ENCODE results near the gene YIF1B.

Gene YIF1B

DNA sequence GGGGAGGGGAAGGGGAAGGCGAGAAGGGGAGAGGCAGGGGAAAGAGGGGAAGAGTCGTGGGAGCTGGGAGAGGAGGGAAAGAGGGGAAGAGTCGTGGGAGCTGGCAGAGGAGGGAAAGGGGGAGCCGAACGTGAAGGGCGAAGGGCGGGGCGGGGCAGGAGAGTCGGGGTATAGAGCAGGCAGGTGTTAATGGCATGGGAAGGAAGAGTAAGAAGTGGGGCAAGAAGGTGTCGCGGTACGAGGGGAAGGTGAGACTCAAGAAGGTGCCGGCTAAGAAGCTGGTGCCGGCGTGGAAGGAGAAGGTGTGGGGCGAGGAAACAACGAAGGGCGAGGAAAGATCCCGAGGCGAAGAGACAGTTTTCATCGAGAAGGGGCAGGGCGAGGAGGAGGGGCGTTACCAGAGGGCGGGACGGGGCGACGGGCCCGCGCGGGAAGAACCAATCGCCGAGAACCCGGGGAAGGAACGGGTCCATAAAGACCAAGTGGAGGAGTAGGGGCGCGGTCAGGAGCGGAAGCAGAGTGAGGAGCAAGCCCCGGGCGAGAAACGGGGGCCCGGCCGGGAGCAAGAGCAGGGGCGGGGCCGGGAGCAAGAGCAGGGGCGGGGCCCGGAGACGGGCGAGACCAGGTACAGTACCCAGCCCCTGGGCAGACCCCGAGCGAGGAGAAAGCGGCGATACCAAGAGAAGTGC lies 20.3 kb upstream of the YIF1B start:
- DNase-seq: peak; percentile 50 to 98 (median 91)

DNA sequence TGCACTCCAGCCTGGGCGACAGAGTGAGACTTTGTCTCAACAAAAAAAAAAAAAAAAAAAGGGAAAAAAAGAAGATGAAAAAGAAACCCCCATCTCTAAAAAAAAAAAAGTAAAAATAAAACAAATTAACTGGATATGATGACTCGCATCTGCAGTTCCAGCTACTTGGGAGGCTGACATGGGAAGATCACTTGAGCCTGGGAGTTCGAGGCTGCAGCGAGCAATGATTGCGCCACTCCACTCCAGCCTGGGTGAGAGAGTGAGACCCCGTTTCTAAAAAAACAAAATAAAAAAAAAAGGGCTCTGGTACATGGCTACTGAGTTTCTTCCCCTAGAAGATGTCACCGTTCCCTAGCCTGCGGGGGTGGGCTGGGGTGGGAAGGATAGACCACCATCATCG lies 17.5 kb upstream of the YIF1B start:
- no peak for DNase-seq

DNA sequence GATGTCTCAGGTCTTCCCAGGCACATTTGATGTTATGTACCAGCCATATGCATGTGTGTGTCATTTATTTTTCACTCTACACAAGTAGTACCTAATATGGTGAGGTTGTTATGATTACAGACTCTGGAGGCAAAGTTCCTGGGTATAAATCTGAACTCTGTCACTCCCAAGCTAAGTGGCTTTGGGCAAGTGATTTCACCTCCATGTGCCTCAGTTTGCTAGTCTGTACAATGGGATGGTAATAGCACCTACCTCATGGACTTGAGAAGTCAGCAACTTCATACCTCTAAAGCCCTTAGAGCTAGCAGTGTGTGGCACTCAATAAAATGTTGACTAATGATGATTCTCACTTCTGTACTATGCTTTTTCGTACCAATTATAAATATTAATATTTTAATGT lies 16.0 kb upstream of the YIF1B start:
- no peak for DNase-seq

DNA sequence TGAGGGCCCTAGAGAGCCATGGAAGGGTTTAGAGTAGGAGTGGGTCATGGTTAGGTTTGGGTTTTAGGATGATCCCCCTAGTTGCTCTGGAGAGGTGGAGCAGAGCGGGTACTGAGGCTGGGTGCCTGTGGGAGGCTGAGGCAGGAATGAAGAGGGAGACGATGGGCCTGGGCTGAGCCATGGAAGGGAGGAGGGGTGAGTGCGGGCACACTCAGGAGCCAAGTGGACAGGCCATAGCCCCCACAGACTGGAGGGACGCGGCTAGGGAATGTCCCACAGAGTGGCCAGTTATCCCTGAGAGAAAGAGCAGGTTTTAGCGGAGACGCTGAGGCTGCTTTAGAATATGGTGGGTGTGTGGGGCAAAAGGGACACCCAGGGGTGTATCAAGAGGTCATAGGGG lies 13.9 kb upstream of the YIF1B start:
- DNase-seq: no peak

DNA sequence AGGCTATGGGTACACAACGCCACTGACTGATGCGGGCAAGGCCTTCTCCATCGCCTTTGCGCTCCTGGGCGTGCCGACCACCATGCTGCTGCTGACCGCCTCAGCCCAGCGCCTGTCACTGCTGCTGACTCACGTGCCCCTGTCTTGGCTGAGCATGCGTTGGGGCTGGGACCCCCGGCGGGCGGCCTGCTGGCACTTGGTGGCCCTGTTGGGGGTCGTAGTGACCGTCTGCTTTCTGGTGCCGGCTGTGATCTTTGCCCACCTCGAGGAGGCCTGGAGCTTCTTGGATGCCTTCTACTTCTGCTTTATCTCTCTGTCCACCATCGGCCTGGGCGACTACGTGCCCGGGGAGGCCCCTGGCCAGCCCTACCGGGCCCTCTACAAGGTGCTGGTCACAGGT lies 10.8 kb upstream of the YIF1B start:
- DNase-seq: no peak

DNA sequence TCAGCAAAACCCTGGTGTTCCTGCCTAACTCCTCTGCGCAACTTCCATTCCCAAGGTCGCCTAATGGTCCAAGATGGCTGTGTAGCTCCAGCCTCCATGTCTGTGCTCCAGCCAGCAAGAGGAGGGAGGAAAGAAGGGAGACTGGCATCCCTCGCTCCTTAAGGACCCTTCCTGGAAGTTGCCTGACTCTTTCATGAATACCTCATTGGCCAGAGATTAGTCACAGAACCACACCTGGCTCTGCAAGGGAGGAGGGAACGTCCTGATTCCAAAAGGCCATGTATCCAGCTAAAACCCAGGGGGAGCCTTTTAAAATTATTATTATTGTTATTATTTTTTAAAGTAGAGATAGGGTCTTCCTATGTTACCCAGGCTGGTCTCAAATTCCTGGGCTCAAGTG lies 8.7 kb upstream of the YIF1B start:
- DNase-seq: no peak

DNA sequence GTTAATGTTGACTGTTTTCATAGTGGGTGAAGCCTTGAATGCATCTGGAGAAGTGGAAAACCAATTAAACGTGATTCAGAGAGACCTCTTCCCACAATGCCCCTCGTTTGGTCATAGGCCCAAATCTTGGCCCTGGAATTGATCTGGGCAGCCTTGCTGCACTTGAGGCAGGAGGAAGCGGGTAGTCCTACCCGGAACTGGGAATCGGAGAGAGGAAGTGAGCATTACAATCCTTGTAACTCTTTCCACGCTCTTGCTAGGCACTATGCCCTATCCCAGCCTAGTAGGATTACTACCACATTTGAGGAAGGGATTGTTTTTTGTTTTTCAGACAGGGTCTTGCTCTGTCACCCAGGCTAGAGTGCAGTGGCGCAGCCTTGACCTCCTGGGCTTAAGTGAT lies 7.5 kb upstream of the YIF1B start:
- no peak for DNase-seq

DNA sequence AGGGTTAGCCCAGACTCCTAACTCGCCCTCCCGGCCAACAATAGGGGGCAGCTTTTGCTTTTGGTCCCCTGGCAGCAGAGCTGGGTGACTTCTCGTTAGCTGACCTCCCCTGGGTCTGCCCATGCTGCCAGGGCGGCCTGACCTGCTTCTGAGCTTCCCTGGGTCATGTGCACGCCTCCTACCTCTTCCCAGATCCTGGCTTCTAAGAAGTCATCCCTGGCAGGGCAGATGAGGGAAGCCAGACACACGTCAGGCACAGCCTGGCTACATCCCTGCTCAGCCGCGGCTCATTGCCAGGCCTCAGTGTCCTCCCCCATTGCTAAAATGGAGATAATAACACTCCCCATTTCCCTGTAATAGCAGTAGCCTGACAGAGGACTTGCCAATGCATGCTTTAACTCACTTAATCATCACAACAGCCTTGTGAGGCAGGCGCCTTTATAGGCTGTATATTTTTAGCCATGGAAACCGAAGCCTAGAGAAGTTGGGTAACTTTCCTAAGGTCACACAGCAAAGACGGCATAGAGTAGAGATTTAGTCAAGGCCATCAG lies 6.0 kb upstream of the YIF1B start:
- DNase-seq: peak in 2 of 58 donors; percentile 14 to 23

DNA sequence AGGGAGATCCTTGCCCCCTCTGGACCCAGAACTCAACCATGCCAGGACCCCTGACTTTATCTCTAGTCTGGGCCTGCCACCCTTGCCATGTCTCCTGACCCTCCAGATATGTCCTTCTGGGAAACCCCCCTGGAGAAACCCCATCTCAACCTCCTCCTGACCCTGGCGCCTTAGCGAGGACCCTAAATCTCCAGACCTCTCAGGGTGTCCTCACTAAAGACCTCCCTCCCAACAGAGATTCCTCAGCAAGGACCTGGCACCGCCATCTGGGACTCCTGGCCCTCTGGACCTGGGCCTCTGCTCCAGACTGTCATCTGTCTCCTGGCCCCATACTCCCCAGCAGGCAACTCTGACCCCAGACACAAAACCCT lies 5.2 kb upstream of the YIF1B start:
- no peak for DNase-seq

DNA sequence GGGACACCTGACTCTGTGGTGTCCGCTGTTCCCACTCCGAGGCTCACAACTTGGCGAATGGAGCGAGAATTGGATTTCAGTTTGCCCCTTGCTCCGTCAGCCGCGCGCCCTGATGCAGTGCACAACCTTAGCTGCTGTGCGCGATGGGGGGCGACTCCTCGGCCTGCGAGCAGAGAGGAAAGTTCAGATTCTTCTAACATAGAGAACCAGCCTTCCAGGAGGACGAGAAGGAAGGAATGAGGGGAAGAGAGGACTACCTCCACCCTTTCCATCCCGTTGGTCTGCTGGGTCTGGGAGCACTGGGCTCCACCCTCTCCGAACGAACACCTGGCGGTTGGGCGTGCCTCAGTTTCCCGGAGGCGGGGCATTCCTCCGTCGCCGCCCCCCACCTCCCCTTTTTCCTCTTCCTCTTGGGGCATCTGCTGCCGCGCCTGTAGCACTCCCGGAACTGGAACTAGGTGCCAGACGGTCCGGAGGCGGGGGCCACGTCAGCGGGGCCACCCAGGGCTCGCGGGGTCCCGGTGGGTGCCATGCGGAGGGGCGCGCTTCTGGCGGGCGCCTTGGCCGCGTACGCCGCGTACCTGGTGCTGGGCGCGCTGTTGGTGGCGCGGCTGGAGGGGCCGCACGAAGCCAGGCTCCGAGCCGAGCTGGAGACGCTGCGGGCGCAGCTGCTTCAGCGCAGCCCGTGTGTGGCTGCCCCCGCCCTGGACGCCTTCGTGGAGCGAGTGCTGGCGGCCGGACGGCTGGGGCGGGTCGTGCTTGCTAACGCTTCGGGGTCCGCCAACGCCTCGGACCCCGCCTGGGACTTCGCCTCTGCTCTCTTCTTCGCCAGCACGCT lies 3.9 kb upstream of the YIF1B start, which contains the start of gene KCNK6:
Gene KCNK6, plus strand, starts transcription at position 425 of the 838 bp plus-strand sequence. Its CDS starts 106 bp downstream, at position 531.
- DNase-seq: peak in 20 of 58 donors; percentile 8 to 44 (median 18)

DNA sequence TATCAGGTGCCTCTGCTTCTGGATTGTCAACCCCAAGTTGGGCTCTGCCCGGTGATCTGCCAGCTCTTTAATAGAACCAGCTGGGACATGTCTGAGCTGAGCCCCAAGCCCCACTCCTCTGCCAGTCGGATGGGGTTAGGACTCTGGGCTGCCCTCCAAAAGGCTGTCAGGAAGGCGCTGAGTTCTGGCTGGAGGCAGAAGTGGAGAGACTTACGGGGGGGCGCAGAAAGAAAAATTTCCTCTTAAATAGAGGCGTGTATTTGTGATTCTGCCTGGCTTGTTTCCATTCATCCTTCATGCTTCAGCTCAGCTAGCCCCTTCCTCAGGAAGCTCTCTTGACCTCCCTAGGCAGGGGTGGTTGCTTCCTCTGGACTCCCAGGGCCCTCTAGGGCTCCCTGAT lies 2.9 kb upstream of the YIF1B start:
- DNase-seq: peak in 2 of 58 donors; percentile 6

DNA sequence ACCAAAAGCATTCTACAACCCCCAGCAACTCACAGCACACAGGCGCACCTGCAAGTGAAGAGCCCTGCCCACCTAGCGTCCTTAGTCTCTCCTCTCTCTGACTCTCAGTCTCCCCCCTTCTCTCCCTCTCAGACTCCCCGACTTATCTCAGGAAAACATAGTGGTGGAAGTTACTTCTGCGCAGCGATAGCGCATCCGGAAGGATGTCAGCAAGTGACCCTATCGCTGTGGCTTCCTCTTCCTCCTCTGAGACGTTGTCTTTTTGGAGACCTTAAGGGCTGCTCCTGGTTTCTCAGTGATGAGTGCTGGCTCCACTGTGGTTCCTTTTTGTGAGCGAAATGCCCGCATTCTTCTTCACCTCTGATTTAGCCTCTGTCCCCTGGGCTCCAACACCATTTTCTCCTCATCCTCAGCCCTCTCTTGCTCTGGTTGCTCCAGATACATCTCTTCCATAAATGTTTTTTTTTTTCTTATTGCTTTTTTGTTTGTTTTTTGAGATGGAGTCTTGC lies 1.4 kb upstream of the YIF1B start:
- DNase-seq: peak in 2 of 58 donors; percentile 4 to 18

DNA sequence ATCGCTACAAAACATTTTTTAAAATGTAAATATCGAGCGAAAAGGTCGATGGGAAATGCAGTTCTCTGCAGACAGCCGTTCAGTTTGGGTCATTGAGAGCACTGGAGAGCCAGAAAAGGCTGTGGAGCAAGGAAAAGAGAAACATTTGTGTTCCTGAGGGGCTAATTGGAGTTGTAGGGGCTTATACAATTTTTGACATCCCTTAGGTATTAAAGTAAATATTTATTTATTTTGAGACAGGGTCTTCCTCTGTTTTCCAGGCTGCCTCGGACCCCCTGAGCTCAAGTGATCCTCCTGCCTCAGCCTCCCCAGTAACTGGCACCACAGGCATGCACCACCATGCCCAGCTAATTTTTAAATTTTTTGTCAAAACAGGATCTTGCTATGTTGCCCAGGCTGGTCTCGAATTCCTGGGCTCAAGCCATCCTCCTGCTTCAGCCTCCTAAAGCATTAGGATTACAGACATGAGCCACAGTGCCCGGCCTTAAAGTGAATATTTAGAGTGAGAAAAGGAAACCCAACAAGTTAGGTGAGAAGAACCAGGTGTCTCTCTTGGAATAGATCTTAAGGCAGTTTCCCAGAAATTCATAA lies 825 bp upstream of the YIF1B start:
- DNase-seq: no peak

DNA sequence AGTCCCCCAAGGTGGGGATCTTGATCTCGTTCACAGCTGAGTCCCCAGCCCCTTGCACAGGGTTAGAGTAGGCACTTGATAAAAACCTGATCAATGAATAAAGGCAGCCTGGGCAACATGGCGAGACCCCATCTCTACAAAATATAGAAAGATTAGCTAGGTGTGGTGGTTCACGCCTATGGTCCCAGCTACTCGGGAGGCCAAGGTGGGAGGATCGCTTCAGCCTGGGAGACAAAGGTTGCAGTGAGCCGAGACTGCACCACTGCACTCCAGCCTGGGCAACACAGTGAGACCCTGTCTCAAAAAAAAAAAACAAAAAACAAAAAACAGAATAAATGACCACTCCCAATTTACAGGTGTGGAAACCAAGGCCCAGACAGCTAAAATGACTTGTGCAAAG lies 4.8 kb downstream of the YIF1B start:
- DNase-seq: no peak

DNA sequence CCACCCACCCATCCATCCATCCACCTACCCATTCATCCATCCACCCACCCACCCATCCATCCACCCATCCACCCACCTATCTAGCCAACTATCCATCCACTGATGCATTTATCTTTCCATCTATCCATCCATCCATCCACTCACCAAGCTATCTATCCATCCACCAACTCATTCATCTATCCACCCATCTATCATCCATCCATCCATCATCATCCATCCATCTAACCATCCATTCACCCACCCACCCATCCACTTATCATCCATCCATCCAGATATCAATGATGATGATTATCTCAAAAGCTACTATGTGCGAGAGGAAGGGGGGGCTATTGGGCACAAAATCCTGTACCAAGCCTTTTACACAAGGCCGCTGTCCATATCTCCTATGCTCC lies 5.5 kb downstream of the YIF1B start:
- no peak for DNase-seq

DNA sequence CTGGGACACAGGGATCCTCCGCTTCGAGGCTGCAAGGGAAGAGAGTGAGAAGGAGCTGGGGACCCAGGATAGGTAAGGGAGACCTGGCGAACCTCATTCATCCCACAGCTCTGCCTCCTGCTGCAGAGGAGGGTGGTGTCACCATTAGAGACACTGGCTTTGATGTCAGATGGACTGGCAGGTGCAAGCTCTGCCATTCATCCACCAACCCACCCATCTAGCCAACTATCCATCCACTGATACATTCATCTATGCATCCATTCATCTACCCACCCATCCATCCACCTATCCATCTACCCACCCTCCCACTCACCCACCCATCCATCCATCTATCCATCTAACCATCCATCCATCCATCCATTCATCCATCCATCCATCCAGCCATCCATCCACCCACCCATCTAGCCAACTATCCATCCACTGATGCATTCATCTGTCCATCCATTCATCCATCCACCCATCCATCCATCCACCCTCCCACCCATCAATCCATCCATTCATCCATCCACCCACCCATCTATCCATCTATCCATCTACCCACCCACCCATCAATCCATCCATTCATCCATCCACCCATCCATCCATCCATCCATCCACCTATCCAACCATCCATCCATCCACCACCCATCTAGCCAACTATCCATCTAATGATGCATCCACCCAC lies 6.0 kb downstream of the YIF1B start:
- DNase-seq: no peak

DNA sequence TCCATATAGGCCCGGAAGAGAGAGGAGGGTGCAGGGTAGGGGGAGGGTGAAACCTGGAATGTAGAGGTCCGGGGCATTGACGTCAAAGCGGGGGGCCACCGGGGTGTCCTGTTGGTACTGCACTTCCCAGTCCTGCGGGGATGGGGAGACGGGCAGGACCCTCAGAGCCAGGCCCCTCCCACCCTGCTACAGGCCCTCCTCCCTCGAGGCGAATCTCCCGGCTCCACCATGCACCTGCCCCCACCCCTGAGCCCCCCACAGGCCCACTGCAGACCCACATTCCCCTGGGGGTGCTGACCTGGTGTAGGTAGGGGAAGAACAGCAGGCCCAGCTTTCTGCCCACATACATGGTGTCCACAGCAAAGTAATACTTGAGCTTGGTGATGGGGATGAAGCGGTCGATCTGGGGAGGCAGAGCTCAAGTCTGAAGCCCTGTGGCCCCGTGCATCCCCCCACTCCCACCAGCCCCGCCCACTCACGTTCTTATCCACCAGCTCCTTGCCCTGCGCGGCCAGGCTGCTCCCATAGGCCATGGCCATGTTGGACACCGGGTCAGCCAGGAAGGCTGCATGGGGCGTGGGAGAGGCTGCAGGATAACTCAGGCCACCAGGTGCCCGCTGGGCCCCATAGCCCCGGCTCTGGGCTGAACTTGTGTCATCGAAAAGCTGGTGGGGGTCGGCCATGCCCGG lies 6.7 kb downstream of the YIF1B start:
- no peak for DNase-seq

DNA sequence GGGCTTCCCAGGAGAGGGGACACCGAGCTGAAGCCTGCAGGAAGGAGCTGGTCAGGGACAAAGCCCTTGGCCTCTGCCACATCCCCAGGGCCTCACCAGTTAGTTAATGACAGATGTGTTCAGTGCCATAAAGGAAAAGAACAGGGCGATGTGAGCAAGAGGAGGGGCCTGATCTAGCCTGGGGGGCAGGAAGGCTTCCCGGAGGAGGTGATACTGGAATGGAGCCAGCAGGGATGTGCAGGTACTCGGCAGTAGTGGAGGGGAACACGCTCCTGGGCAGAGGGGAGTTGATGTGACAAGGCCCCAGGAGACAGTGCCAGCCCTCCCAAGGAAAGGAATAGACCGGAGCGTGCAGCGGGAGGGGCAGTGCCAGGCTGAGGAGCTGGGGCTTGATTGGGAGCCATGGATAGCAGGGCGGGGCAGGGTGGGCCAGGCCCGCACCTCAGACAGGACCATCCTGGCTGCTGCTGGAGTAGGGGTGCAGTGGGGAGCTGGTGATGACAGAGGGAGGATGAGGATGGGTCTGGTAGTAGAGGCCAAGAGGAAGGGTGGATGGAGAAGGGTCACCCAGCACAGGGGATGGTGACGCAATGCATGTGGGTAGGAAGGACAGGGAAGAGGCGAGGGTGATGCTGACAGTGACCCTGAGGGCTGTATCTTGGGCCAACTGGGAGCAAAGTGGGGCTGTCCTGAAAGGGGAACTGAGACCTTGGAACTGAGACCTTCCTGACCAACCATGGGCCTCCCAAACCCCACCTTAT lies 7.6 kb downstream of the YIF1B start:
- no peak for DNase-seq

DNA sequence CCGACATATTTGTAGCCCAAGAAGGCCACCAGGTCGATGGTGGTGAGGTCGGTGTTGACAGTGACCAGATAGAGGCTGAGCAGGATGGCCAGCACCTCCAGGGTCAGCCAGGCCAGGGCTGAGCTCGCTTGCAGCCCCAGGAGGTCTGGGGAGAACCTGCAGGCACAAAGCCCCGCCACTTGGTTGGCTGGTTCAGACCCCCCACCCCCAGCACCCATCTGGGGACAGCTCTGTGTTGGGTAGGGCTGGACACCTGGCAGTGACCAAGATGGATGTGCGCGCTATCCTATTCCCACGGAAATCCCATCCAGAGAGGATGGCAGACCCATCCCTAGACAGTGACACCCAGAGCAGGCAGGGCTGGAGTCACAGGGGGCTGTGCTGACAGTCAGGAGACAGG lies 8.2 kb downstream of the YIF1B start:
- no peak for DNase-seq

DNA sequence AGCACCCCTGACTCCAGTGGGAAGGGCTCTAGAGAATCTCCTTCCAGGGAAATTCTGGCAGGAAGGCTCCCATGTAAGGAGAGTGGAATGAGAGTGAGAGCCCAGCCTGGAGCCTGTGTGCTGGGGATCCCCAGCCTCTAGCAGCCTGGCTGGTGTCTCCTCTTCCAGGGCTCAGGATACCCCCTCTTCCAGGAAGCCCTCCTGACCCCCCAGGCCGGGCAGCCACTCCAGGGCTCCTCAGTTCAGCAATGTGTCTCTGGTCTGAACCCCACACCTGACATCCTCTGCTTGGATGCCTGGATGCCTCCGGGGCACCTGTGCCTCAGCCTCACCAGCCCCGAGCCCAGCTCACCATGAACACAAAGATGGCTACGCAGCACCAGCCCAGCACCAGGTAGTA lies 8.7 kb downstream of the YIF1B start:
- no peak for DNase-seq

Data from anterior cingulate cortex (tissue), 58 donors.